ENCODE results near the gene RBM33. TPM values are rescaled to one million over a fixed set of nuclear protein-coding genes. Genes with fewer than 3 reads are reported as not detected.

Gene RBM33
- total and polyA plus RNA-seq, 2 of the 4 experiments (the other 2 are of a cell fraction) = 7.3 to 10.8 TPM

DNA sequence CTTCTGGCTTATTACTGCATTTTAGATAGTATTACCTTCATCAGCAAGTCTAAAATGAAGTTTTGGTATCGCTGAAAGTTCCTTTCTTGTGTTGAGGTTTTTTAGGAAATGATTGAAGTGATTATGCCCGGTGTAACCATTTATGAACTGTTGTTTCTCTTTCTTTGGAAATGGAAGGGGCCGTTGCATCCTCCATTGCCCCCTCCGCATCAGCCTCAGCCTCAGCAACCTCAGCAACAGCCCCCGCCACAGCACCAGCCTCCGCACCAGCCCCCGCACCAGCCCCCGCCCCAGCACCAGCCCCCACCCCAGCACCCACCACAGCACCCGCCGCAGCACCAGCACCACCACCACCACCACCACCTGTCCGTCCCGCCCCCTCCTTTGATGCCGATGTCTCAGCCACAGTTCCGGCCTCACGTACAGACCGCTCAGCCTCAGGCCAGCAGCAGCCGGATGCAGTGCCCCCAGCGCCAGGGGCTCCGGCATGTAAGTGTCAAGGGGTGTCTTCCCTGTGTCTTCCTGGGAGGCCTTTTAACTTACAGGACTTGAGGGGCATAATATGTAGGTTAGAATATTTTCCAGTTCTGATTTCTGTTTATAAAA, 95.2 kb downstream of the RBM33 start:
- dilution Hi-C loops (cut with HindIII; ENCODE audit: low sequenced_read_pairs, unreplicated experiment) = no loop called here
- no peak overlapping the region for H2BK120ac ChIP-seq (ENCODE audit: low read depth, low read length)
- DNase-seq = no peak
- 0 out of 2 replicates have a peak, but pooled peaks cover 9% of the 10 kb centered on the region for H4K20me1 ChIP-seq (ENCODE audit: insufficient read depth, low read length)
- no peak overlapping the region for H3K4ac ChIP-seq (ENCODE audit: low read depth, low read length)
- CTCF ChIA-PET = interaction anchor here (1.3 to 2.0 kb wide), 2 partner anchors 15 to 141 kb away, joined by 4 to 7 read pairs; no protein-coding TSS in a partner anchor
- no peak overlapping the region for H2BK15ac ChIP-seq (ENCODE audit: low read depth, low read length)
- no peak overlapping the region for H4K91ac ChIP-seq (ENCODE audit: insufficient read depth, low read depth, low read length)
- no TSS peak for BruUV-seq (replicated peaks)
- H4K8ac ChIP-seq (ENCODE audit: low read depth in 2 of 2, low read length in 2 of 2) = no peak overlapping the region
- H3K9me3 ChIP-seq (ENCODE audit: control insufficient read depth, insufficient read depth, low read length) = no peaks in the 10 kb centered on the region
- H3K9me1 ChIP-seq (ENCODE audit: insufficient read depth, low read length) = no peaks in the 10 kb centered on the region
- in situ Hi-C loops (cut with MboI; ENCODE audit: low sequenced_read_pairs) = no loop called here
- H4K5ac ChIP-seq (ENCODE audit: low read depth, low read length) = no peak overlapping the region
- H2BK5ac ChIP-seq (ENCODE audit: low read depth, low read length, poor library complexity, severe bottlenecking) = no peak overlapping the region
- no peak overlapping the region for H2BK20ac ChIP-seq (ENCODE audit: low read depth, low read length)
- H3K27me3 ChIP-seq (ENCODE audit: control insufficient read depth, insufficient read depth, low read length) = no peaks in the 10 kb centered on the region
- H3K27ac ChIP-seq (ENCODE audit: insufficient read depth, low read length) = no peak overlapping the region
- H3K79me1 ChIP-seq (ENCODE audit: low read depth in 1 of 2, low read length in 2 of 2) = peaks cover 6 to 11% of the 10 kb centered on the region in 2 experiments
- no peaks in the 10 kb centered on the region for H3K4me1 ChIP-seq (ENCODE audit: control insufficient read depth, insufficient read depth, low read length)
- no peak overlapping the region for H3K4me2 ChIP-seq (ENCODE audit: low read depth, low read length)
- WGBS, 2 experiments (ENCODE audit: extremely low coverage in 2 of 2, insufficient read length in 1 of 2) = no CpG with 5 or more reads among the region's 19 CpGs
- H3K9ac ChIP-seq (ENCODE audit: low read depth, low read length) = no peak overlapping the region
- no peak overlapping the region for H2AK5ac ChIP-seq (ENCODE audit: low read depth, low read length)
- no peak overlapping the region for H3K18ac ChIP-seq (ENCODE audit: low read depth, low read length)
- TF ChIP-seq SMC3 (IDR thresholded peaks at IDR 0.05; ENCODE audit: low read depth, low read length) = no peak
- TF ChIP-seq MAFK (IDR thresholded peaks at IDR 0.05; ENCODE audit: low read depth, low read length) = no peak
- no peak for TF ChIP-seq RAD21 (IDR thresholded peaks at IDR 0.05; ENCODE audit: low read length)
- no peak overlapping the region for H3K14ac ChIP-seq (replicated peaks; ENCODE audit: low read depth, low read length)
- intact Hi-C loops (cut with micrococcal nuclease) = loop anchor here (2.0 kb wide), 1 partner anchor 95 kb away; the partner anchor contains the start of gene RBM33
- POLR2A ChIA-PET (ENCODE audit: unreplicated experiment) = no interaction called here
- H3K23ac ChIP-seq (ENCODE audit: low read depth, low read length) = no peak overlapping the region
- no peak overlapping the region for H3K4me3 ChIP-seq (ENCODE audit: insufficient read depth, low read depth, low read length)
- H2AK9ac ChIP-seq (replicated peaks; ENCODE audit: low read depth, low read length, poor library complexity) = no peak overlapping the region
- H2AFZ ChIP-seq (replicated peaks; ENCODE audit: low read length, poor library complexity) = no peak overlapping the region
- no peak for ATAC-seq (ENCODE audit: low read depth)
- no peak overlapping the region for H3K56ac ChIP-seq (ENCODE audit: extremely low read depth, insufficient read depth, low read length)
- peaks cover 32% of the 10 kb centered on the region for H3K36me3 ChIP-seq (ENCODE audit: control insufficient read depth, insufficient read depth, low read length)
